OCI-LY1 (cell line): ENCODE data around the gene DIAPH3.

Source experiments
- H2AFZ ChIP-seq: fragments of 200-600 bp; sonication (generic), shearing (Covaris generic); 2 replicates; pipeline ENCODE4 v1.6.0; 2014; ENCODE audit warnings: antibody characterized with exemption, mild to moderate bottlenecking, low read length
- H3F3A ChIP-seq: fragments of 200-600 bp; sonication (generic), shearing (Covaris generic); 2 replicates; pipeline ENCODE4 v1.6.0; 2014; ENCODE audit warnings: mild to moderate bottlenecking, antibody characterized with exemption, low read length, moderate library complexity; ENCODE audit not compliant: insufficient read depth
- H3K27ac ChIP-seq: fragments of 200-600 bp; sonication (generic); 2 replicates; pipeline ENCODE4 v1.5.1; 2014; ENCODE audit warnings: low read length, mixed run types, mild to moderate bottlenecking, low read depth; ENCODE audit not compliant: poor library complexity, severe bottlenecking
- H3K27me3 ChIP-seq: fragments of 200-600 bp; sonication (generic); 2 replicates; pipeline ENCODE4 v1.6.0; 2014; ENCODE audit warnings: antibody characterized with exemption, mild to moderate bottlenecking, low read length, moderate library complexity; ENCODE audit not compliant: insufficient read depth
- H3K36me3 ChIP-seq: fragments of 200-600 bp; sonication (generic); 2 replicates; pipeline ENCODE4 v1.6.1; 2014; ENCODE audit warnings: mild to moderate bottlenecking, antibody characterized with exemption, low read length, moderate library complexity, mixed read lengths; ENCODE audit not compliant: insufficient read depth
- H3K4me1 ChIP-seq: fragments of 200-600 bp; sonication (generic); 2 replicates; pipeline ENCODE4 v1.5.1; 2014; ENCODE audit warnings: mild to moderate bottlenecking, low read length, moderate library complexity; ENCODE audit not compliant: insufficient read depth, severe bottlenecking
- H3K4me2 ChIP-seq: fragments of 200-600 bp; sonication (generic), shearing (Covaris generic); 2 replicates; pipeline ENCODE4 v1.6.1; 2014; ENCODE audit warnings: low read length
- H3K4me3 ChIP-seq: fragments of 200-600 bp; sonication (generic); 2 replicates; pipeline ENCODE4 v1.5.1; 2014; ENCODE audit warnings: low read length, low read depth, mild to moderate bottlenecking, mixed read lengths; ENCODE audit not compliant: poor library complexity, severe bottlenecking
- H3K79me2 ChIP-seq: fragments of 200-600 bp; shearing (Covaris generic); 2 replicates; pipeline ENCODE4 v1.6.1; 2016; ENCODE audit warnings: mixed run types, low read length, mixed read lengths; ENCODE audit not compliant: insufficient read depth
- H3K9ac ChIP-seq: fragments of 200-600 bp; sonication (generic), shearing (Covaris generic); 2 replicates; pipeline ENCODE4 v1.6.1; 2014; ENCODE audit warnings: mild to moderate bottlenecking, low read length, mixed read lengths
- H3K9me2 ChIP-seq: fragments of 200-600 bp; sonication (generic), shearing (Covaris generic); 2 replicates; pipeline ENCODE4 v1.6.1; 2014; ENCODE audit warnings: low read depth, mild to moderate bottlenecking, low read length, mixed read lengths
- H3K9me3 ChIP-seq: fragments of 200-600 bp; shearing (Covaris generic); 2 replicates; pipeline ENCODE4 v1.6.1; 2014; ENCODE audit warnings: low read length, mixed read lengths
- H4K20me1 ChIP-seq: fragments of 200-600 bp; sonication (generic), shearing (Covaris generic); 2 replicates; pipeline ENCODE4 v1.6.0; 2016; ENCODE audit warnings: mild to moderate bottlenecking, low read length; ENCODE audit not compliant: insufficient read depth
- CTCF ChIP-seq: fragments of 200-600 bp; sonication (generic), shearing (Covaris generic); IDR thresholded peaks from 2 replicates; pipeline ENCODE4 v1.5.1; 2017; ENCODE audit warnings: mild to moderate bottlenecking, antibody characterized with exemption, low read length, moderate library complexity, mixed read lengths
- EZH2 ChIP-seq: fragments of 200-600 bp; sonication (generic), shearing (Covaris generic); IDR thresholded peaks from 2 replicates; pipeline ENCODE4 v1.8.0; 2017; ENCODE audit warnings: borderline replicate concordance, mixed run types, mild to moderate bottlenecking, antibody characterized with exemption, low read length, moderate library complexity, mixed read lengths

DIAPH3 gene

GRCh38 chr13:59863621-59864020 is 300.1 kb downstream of the DIAPH3 start:
- TF ChIP-seq EZH2 (no peak), CTCF (no peak)
- no peak overlapping the region for H3K4me3 ChIP-seq
- no peaks in the 10 kb centered on the region for H3K9me3 ChIP-seq
- no peaks in the 10 kb centered on the region for H3K36me3 ChIP-seq
- no peaks in the 10 kb centered on the region for H3F3A ChIP-seq
- no peak overlapping the region for H3K27ac ChIP-seq
- H3K9me2 ChIP-seq, result no peaks in the 10 kb centered on the region
- H3K9ac ChIP-seq, result no peak overlapping the region
- no peaks in the 10 kb centered on the region for H3K4me1 ChIP-seq
- H3K4me2 ChIP-seq, result no peak overlapping the region
- H2AFZ ChIP-seq, result no peak overlapping the region
- no peaks in the 10 kb centered on the region for H3K27me3 ChIP-seq
- H3K79me2 ChIP-seq, result no peaks in the 10 kb centered on the region
- no peaks in the 10 kb centered on the region for H4K20me1 ChIP-seq

- Histone ChIP-seq H3K9ac (no peak overlapping the region), H3K27me3 (no peaks in the 10 kb centered on the region), H3K79me2 (no peaks in the 10 kb centered on the region), H2AFZ (no peak overlapping the region), H3K36me3 (no peaks in the 10 kb centered on the region), H3K4me3 (no peak overlapping the region), H3F3A (no peaks in the 10 kb centered on the region), H3K27ac (no peak overlapping the region), H3K9me2 (no peaks in the 10 kb centered on the region), H3K9me3 (no peaks in the 10 kb centered on the region), H4K20me1 (no peaks in the 10 kb centered on the region), H3K4me1 (no peaks in the 10 kb centered on the region), H3K4me2 (no peak overlapping the region)
- TF ChIP-seq EZH2 (no peak), CTCF (no peak)
Observed at GRCh38 chr13:59861676-59862075, 302.1 kb downstream of the DIAPH3 start.

GRCh38 chr13:59856281-59856810 is 307.4 kb downstream of the DIAPH3 start:
- TF ChIP-seq CTCF, result no peak
- H3K27ac ChIP-seq, result no peak overlapping the region

More at GRCh38 chr13:59856281-59856810, 307.4 kb downstream of the DIAPH3 start:
- no peaks in the 10 kb centered on the region for H3F3A ChIP-seq
- no peaks in the 10 kb centered on the region for H3K9me2 ChIP-seq
- no peak overlapping the region for H3K4me3 ChIP-seq
- no peak overlapping the region for H2AFZ ChIP-seq
- H3K27me3 ChIP-seq, result no peaks in the 10 kb centered on the region
- H3K9ac ChIP-seq, result no peak overlapping the region
- H3K9me3 ChIP-seq, result no peaks in the 10 kb centered on the region
- no peaks in the 10 kb centered on the region for H3K4me1 ChIP-seq
- no peaks in the 10 kb centered on the region for H4K20me1 ChIP-seq
- no peaks in the 10 kb centered on the region for H3K79me2 ChIP-seq
- no peaks in the 10 kb centered on the region for H3K36me3 ChIP-seq
- H3K4me2 ChIP-seq, result no peak overlapping the region
